Mammary epithelial cell (primary cell): ENCODE measurements around the gene STK24.

Experiments
- EZH2 ChIP-seq: IDR thresholded peaks from 2 replicates; pipeline ENCODE4 v1.6.1; 2012; ENCODE audit warnings: low read length, inconsistent platforms, borderline replicate concordance
- TF ChIP-seq, protein P1 (sequence below), 2 donors: IDR thresholded peaks in 1 of 2; conservative IDR thresholded peaks in 1 of 2; 2 replicates each; pipeline ENCODE4 v1.5.1; 2011 to 2012; ENCODE audit warnings: inconsistent platforms in 2 of 2, low read length in 2 of 2, mild to moderate bottlenecking in 2 of 2, control low read depth in 1 of 2, low read depth in 1 of 2; ENCODE audit not compliant: insufficient read depth in 1 of 2; ENCODE audit errors: extremely low read depth in 1 of 2

GRCh38 chr13:98411617-98412265 lies 165.2 kb downstream of the STK24 start:
- TF ChIP-seq, protein P1, sequence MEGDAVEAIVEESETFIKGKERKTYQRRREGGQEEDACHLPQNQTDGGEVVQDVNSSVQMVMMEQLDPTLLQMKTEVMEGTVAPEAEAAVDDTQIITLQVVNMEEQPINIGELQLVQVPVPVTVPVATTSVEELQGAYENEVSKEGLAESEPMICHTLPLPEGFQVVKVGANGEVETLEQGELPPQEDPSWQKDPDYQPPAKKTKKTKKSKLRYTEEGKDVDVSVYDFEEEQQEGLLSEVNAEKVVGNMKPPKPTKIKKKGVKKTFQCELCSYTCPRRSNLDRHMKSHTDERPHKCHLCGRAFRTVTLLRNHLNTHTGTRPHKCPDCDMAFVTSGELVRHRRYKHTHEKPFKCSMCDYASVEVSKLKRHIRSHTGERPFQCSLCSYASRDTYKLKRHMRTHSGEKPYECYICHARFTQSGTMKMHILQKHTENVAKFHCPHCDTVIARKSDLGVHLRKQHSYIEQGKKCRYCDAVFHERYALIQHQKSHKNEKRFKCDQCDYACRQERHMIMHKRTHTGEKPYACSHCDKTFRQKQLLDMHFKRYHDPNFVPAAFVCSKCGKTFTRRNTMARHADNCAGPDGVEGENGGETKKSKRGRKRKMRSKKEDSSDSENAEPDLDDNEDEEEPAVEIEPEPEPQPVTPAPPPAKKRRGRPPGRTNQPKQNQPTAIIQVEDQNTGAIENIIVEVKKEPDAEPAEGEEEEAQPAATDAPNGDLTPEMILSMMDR (conservative IDR thresholded peaks at IDR 0.05 in 1 of 2, IDR thresholded peaks at IDR 0.05 in 1 of 2; ENCODE audit: extremely low read depth in 1 of 2, insufficient read depth in 1 of 2, low read depth in 1 of 2, low read length in 2 of 2), result no peak
- no peak for TF ChIP-seq EZH2
